Loucy (cell line): Measurements from ENCODE around the gene B3GAT2.

ENCODE experiments used
- H2AFZ ChIP-seq: fragments of 200-600 bp; sonication (generic); 2 replicates; pipeline ENCODE4 v1.6.0; 2016; ENCODE audit warnings: antibody characterized with exemption, mild to moderate bottlenecking, low read length, moderate library complexity
- H3F3A ChIP-seq: fragments of 200-600 bp; 2 replicates; pipeline ENCODE4 v1.6.0; 2016; ENCODE audit warnings: antibody characterized with exemption, low read depth, mild to moderate bottlenecking
- H3K27me3 ChIP-seq: fragments of 200-600 bp; sonication (generic); 2 replicates; pipeline ENCODE4 v1.6.1; 2014; ENCODE audit warnings: low read length, mild to moderate bottlenecking; ENCODE audit not compliant: insufficient read depth, poor library complexity, severe bottlenecking
- H3K36me3 ChIP-seq: fragments of 200-600 bp; sonication (generic); 2 replicates; pipeline ENCODE4 v1.6.1; 2016; ENCODE audit warnings: low read length; ENCODE audit not compliant: insufficient read depth
- H3K4me1 ChIP-seq: fragments of 200-600 bp; sonication (generic); 2 replicates; pipeline ENCODE4 v1.5.1; 2014; ENCODE audit warnings: low read length, mild to moderate bottlenecking; ENCODE audit not compliant: insufficient read depth, poor library complexity, severe bottlenecking
- H3K4me2 ChIP-seq: fragments of 200-600 bp; sonication (generic); 2 replicates; pipeline ENCODE4 v1.6.0; 2014; ENCODE audit warnings: antibody characterized with exemption, low read length, low read depth, mild to moderate bottlenecking; ENCODE audit not compliant: poor library complexity, severe bottlenecking
- H3K4me3 ChIP-seq: fragments of 200-600 bp; sonication (generic); 2 replicates; pipeline ENCODE4 v1.5.1; 2014; ENCODE audit warnings: low read length, mild to moderate bottlenecking, mixed read lengths; ENCODE audit not compliant: poor library complexity, severe bottlenecking
- H3K79me2 ChIP-seq: fragments of 200-600 bp; sonication (generic); 2 replicates; pipeline ENCODE4 v1.6.1; 2014; ENCODE audit warnings: low read length; ENCODE audit not compliant: insufficient read depth
- H3K9ac ChIP-seq: fragments of 200-600 bp; sonication (generic); 2 replicates; pipeline ENCODE4 v1.6.0; 2014; ENCODE audit warnings: mild to moderate bottlenecking, low read depth, low read length, moderate library complexity; ENCODE audit not compliant: poor library complexity, severe bottlenecking
- H3K9me2 ChIP-seq: fragments of 200-600 bp; sonication (generic); replicated peaks from 2 replicates; pipeline ENCODE4 v1.6.1; 2016; ENCODE audit warnings: low read depth, low read length, mixed read lengths
- H3K9me3 ChIP-seq: fragments of 200-600 bp; sonication (generic); 2 replicates; pipeline ENCODE4 v1.6.1; 2014; ENCODE audit warnings: mild to moderate bottlenecking, antibody characterized with exemption, low read length, low read depth; ENCODE audit not compliant: insufficient read depth
- H4K20me1 ChIP-seq: fragments of 200-600 bp; sonication (generic); 2 replicates; pipeline ENCODE4 v1.6.0; 2014; ENCODE audit warnings: antibody characterized with exemption, low read length, mild to moderate bottlenecking; ENCODE audit not compliant: insufficient read depth, poor library complexity, severe bottlenecking
- CTCF ChIP-seq: fragments of 200-600 bp; sonication (generic); conservative IDR thresholded peaks from 2 replicates; pipeline ENCODE4 v1.5.1; 2014; ENCODE audit warnings: mild to moderate bottlenecking, antibody characterized with exemption, low read length
- EZH2phosphoT487 ChIP-seq: fragments of 200-600 bp; IDR thresholded peaks from 2 replicates; pipeline ENCODE4 v1.6.1; 2018; ENCODE audit warnings: antibody characterized with exemption, mild to moderate bottlenecking, moderate library complexity, borderline replicate concordance

B3GAT2 gene

GRCh38 chr6:70905742-70906141 lies 51.1 kb downstream of the B3GAT2 start:
- Histone ChIP-seq H3K27me3 (no peaks in the 10 kb centered on the region), H3F3A (no peaks in the 10 kb centered on the region), H3K4me2 (no peak overlapping the region), H3K4me3 (no peak overlapping the region), H3K9ac (no peak overlapping the region), H3K9me2 (no peaks in the 10 kb centered on the region), H3K36me3 (no peaks in the 10 kb centered on the region), H3K79me2 (no peaks in the 10 kb centered on the region), H4K20me1 (no peaks in the 10 kb centered on the region), H3K9me3 (no peaks in the 10 kb centered on the region), H3K4me1 (peaks cover 36% of the 10 kb centered on the region), H2AFZ (no peak overlapping the region)
- TF ChIP-seq EZH2phosphoT487 (no peak), CTCF (no peak)

- no peaks in the 10 kb centered on the region for H4K20me1 ChIP-seq
- H3K36me3 ChIP-seq: no peaks in the 10 kb centered on the region
- H3K27me3 ChIP-seq: no peaks in the 10 kb centered on the region
- no peaks in the 10 kb centered on the region for H3K9me2 ChIP-seq
- H3K4me3 ChIP-seq: no peak overlapping the region
- TF ChIP-seq EZH2phosphoT487 (no peak), CTCF (no peak)
- H3K79me2 ChIP-seq: no peaks in the 10 kb centered on the region
- H3K4me1 ChIP-seq: peaks cover 36% of the 10 kb centered on the region
- H3K9me3 ChIP-seq: no peaks in the 10 kb centered on the region
- no peaks in the 10 kb centered on the region for H3F3A ChIP-seq
- no peak overlapping the region for H3K4me2 ChIP-seq
- H2AFZ ChIP-seq: no peak overlapping the region; the same call in 1 of the 2 replicates
- H3K9ac ChIP-seq: no peak overlapping the region
These were observed 53.0 kb downstream of the B3GAT2 start for GRCh38 chr6:70903665-70904452.

GRCh38 chr6:70901324-70901723 lies 55.5 kb downstream of the B3GAT2 start:
- Histone ChIP-seq H3K9me2 (no peaks in the 10 kb centered on the region), H3K36me3 (no peaks in the 10 kb centered on the region), H3F3A (no peaks in the 10 kb centered on the region), H3K4me3 (no peak overlapping the region), H3K27me3 (no peaks in the 10 kb centered on the region), H3K9ac (no peak overlapping the region), H3K4me1 (peaks cover 19% of the 10 kb centered on the region), H3K4me2 (no peak overlapping the region), H2AFZ (no peak overlapping the region), H4K20me1 (no peaks in the 10 kb centered on the region), H3K79me2 (no peaks in the 10 kb centered on the region), H3K9me3 (no peaks in the 10 kb centered on the region)
- TF ChIP-seq CTCF (peak; percentile 54), EZH2phosphoT487 (no peak)
